ENCODE results near the gene ABCB4.

Gene ABCB4

DNA sequence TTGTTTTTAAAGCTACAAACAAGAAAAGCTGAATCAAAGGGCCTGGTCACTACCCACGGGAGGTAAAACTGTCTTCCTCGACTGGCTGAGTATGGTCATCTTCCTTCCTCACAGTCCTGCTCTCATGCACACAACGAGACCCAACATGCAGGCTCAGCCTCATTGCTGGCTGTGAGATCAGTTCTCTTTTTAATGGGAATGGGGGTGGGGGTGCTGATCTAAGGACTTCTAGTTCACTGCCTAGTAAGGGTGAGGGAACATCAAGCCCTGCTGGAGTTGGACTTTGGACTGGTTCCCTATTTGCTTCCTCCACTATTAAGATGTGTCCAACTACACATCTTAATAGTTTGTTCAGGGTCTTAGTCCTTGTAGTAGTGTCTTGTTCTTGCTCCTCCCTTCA lies 48.2 kb downstream of the ABCB4 start:
- TF ChIP-seq, protein P1, sequence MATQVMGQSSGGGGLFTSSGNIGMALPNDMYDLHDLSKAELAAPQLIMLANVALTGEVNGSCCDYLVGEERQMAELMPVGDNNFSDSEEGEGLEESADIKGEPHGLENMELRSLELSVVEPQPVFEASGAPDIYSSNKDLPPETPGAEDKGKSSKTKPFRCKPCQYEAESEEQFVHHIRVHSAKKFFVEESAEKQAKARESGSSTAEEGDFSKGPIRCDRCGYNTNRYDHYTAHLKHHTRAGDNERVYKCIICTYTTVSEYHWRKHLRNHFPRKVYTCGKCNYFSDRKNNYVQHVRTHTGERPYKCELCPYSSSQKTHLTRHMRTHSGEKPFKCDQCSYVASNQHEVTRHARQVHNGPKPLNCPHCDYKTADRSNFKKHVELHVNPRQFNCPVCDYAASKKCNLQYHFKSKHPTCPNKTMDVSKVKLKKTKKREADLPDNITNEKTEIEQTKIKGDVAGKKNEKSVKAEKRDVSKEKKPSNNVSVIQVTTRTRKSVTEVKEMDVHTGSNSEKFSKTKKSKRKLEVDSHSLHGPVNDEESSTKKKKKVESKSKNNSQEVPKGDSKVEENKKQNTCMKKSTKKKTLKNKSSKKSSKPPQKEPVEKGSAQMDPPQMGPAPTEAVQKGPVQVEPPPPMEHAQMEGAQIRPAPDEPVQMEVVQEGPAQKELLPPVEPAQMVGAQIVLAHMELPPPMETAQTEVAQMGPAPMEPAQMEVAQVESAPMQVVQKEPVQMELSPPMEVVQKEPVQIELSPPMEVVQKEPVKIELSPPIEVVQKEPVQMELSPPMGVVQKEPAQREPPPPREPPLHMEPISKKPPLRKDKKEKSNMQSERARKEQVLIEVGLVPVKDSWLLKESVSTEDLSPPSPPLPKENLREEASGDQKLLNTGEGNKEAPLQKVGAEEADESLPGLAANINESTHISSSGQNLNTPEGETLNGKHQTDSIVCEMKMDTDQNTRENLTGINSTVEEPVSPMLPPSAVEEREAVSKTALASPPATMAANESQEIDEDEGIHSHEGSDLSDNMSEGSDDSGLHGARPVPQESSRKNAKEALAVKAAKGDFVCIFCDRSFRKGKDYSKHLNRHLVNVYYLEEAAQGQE (IDR thresholded peaks at IDR 0.05; ENCODE audit: insufficient read depth in 1 of 2, low read depth in 2 of 2, low read length in 2 of 2), result no peak
- TF ChIP-seq POLR2AphosphoS5 (IDR thresholded peaks at IDR 0.05; ENCODE audit: low read depth, low read length), result no peak
- TF ChIP-seq TAF1 (IDR thresholded peaks at IDR 0.05; ENCODE audit: borderline replicate concordance, insufficient read depth, low read length), result no peak
- TF ChIP-seq SIN3A (IDR thresholded peaks at IDR 0.05; ENCODE audit: borderline replicate concordance, insufficient read depth, low read length), result no peak
- TF ChIP-seq FOXP2 (optimal IDR thresholded peaks at IDR 0.05; ENCODE audit: borderline replicate concordance, extremely low read depth, extremely low read length, insufficient read depth), result no peak

DNA sequence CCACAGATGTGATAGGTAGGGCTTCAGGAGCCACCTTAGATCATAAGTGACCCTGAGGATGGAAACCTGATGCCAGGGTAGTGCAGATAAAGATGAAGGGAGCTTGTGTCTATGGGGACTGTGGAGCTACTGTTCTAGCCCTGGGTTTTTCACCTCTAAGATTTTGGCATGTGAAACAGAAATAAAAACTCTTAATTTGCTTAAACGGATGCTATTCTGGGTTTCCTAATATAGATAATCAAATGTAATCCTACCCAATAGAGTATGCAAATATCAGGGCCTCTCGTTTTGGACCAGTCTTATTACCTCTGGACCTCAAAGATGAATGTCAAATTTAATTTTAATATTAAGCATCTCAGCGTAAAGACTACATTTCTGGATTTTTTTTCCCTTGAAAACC lies 49.3 kb downstream of the ABCB4 start:
- TF ChIP-seq SIN3A (IDR thresholded peaks at IDR 0.05; ENCODE audit: borderline replicate concordance, insufficient read depth, low read length) (no peak), TAF1 (IDR thresholded peaks at IDR 0.05; ENCODE audit: borderline replicate concordance, insufficient read depth, low read length) (no peak), FOXP2 (optimal IDR thresholded peaks at IDR 0.05; ENCODE audit: borderline replicate concordance, extremely low read depth, extremely low read length, insufficient read depth) (no peak)

DNA sequence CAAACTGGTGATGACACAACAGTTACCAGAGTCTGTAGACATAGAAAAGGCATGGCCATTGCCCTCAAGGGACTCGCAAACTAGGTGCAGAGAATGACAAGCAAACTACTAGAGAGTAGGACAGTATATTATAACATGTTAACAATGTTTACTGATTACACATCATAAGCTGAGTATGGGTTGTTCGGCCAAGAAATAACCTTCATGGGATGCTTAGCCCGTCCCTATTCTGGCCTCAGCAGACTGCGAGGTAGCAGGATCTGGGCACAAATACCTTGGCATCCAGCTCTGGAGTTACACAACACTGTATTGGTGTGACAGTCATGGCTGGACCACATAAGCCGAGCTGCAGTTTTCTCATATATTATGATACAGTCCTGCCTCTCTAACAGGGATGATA lies 51.4 kb downstream of the ABCB4 start:
- TF ChIP-seq FOXP2 (optimal IDR thresholded peaks at IDR 0.05; ENCODE audit: borderline replicate concordance, extremely low read depth, extremely low read length, insufficient read depth), result no peak
- TF ChIP-seq TAF1 (IDR thresholded peaks at IDR 0.05; ENCODE audit: borderline replicate concordance, insufficient read depth, low read length), result no peak
- TF ChIP-seq, protein P1 (IDR thresholded peaks at IDR 0.05; ENCODE audit: insufficient read depth in 1 of 2, low read depth in 2 of 2, low read length in 2 of 2), result no peak
- no peak for TF ChIP-seq POLR2AphosphoS5 (IDR thresholded peaks at IDR 0.05; ENCODE audit: low read depth, low read length)
- TF ChIP-seq SIN3A (IDR thresholded peaks at IDR 0.05; ENCODE audit: borderline replicate concordance, insufficient read depth, low read length), result no peak

DNA sequence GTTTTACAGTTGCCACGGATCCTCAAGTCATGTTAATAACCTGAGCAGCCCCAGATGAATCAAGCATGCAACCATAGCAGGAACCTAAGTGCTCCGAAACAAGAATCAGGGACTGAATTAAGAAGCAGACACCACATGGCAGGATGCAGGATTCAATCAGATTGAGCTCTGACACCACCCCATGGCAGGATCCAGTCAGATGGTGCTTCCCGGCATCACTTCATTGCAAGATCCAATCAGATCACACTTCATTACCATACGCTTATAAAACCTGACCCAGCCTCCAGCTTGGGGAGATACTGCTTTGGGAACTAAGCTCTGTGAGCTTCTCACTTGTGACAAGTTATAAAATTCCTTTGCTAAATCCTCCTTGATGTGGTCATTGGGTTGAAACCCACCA lies 55.3 kb downstream of the ABCB4 start:
- no peak for TF ChIP-seq FOXP2 (optimal IDR thresholded peaks at IDR 0.05; ENCODE audit: borderline replicate concordance, extremely low read depth, extremely low read length, insufficient read depth)
- no peak for TF ChIP-seq SIN3A (IDR thresholded peaks at IDR 0.05; ENCODE audit: borderline replicate concordance, insufficient read depth, low read length)
- TF ChIP-seq TAF1 (IDR thresholded peaks at IDR 0.05; ENCODE audit: borderline replicate concordance, insufficient read depth, low read length), result no peak
- TF ChIP-seq, protein P1 (IDR thresholded peaks at IDR 0.05; ENCODE audit: insufficient read depth in 1 of 2, low read depth in 2 of 2, low read length in 2 of 2), result no peak
- TF ChIP-seq POLR2AphosphoS5 (IDR thresholded peaks at IDR 0.05; ENCODE audit: low read depth, low read length), result no peak

DNA sequence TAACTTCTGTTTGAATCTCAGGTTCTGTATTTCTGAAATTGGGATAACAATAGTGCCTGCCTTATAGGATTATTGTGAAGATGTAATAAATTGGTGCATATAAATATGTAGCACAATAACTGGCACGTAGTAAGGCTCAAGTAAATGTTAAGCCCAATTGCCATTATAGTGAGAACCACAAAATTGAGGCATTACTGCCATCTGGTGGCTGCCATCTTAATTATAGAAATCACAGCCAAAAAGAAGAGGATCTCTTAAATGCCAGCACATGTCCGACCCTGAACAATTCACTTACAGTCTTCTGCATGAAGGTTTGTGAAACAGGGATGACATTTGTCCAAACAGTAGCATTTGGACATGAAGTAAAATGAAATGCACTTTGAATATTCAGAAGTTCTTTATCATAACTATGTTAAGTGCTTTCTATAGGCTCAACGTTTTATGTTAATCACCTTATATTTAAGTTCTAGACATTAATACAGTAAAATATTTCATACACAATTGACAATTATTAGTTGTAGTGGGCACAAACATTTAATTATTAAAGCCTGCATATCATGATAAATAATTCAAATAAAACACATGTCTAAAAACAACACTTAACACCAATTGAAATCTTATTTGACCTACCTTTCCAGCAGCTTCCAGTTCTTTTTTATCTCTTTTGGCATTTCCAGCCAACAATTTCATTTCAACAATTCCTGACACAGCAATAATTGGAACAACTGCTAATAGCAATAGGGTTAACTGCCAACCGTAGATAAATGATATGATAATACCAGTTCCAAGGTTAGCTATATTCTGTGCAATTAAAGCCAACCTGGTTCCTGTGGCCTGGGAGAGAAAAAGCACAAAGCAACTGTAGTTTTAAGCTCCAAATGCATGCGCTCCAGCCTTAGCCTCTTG lies 58.5 kb downstream of the ABCB4 start:
- no peak for TF ChIP-seq FOXP2 (optimal IDR thresholded peaks at IDR 0.05; ENCODE audit: borderline replicate concordance, extremely low read depth, extremely low read length, insufficient read depth)
- TF ChIP-seq, protein P1 (IDR thresholded peaks at IDR 0.05; ENCODE audit: insufficient read depth in 1 of 2, low read depth in 2 of 2, low read length in 2 of 2), result no peak

Data from PFSK-1 (cell line).